Smooth muscle cell (in vitro differentiated cells): Measurements from ENCODE around the gene GYG2. TPM values are rescaled to one million over a fixed set of nuclear protein-coding genes. Genes with fewer than 3 reads are reported as not detected.
"Not testable (repeated sequence)": the region's sequence is repeated elsewhere in the genome, so short reads cannot be mapped to it uniquely, and the experiment has no call there.

Source experiments
- DNase-seq: peaks from one replicate; lab custom pipeline; 2025; ENCODE audit not compliant: unreplicated experiment; lab: John Stamatoyannopoulos, UW
- H2AFZ ChIP-seq: fragments of 200-600 bp; sonication (generic); 2 replicates; pipeline ENCODE4 v1.6.0; 2016; ENCODE audit warnings: antibody characterized with exemption, low read depth, mild to moderate bottlenecking
- H3F3A ChIP-seq: fragments of 200-600 bp; sonication (generic); 2 replicates; pipeline ENCODE4 v1.6.0; 2017; ENCODE audit warnings: antibody characterized with exemption, low read depth
- H3K27ac ChIP-seq: fragments of 200-600 bp; sonication (generic); 2 replicates; pipeline ENCODE4 v1.5.1; 2016; ENCODE audit warnings: low read depth, mild to moderate bottlenecking
- H3K27me3 ChIP-seq: fragments of 200-600 bp; sonication (generic); 2 replicates; pipeline ENCODE4 v1.6.1; 2016; ENCODE audit warnings: low read depth, mild to moderate bottlenecking
- H3K36me3 ChIP-seq: fragments of 200-600 bp; sonication (generic); 2 replicates; pipeline ENCODE4 v1.5.1; 2016; ENCODE audit warnings: low read depth
- H3K4me1 ChIP-seq: fragments of 200-600 bp; sonication (generic); 2 replicates; pipeline ENCODE4 v1.5.1; 2016; ENCODE audit warnings: low read depth
- H3K4me2 ChIP-seq: fragments of 200-600 bp; sonication (generic); 2 replicates; pipeline ENCODE4 v1.6.0; 2016; ENCODE audit warnings: mild to moderate bottlenecking
- H3K4me3 ChIP-seq: fragments of 200-600 bp; sonication (generic); 2 replicates; pipeline ENCODE4 v1.5.1; 2016; ENCODE audit warnings: mild to moderate bottlenecking
- H3K79me2 ChIP-seq: fragments of 200-600 bp; sonication (generic); 2 replicates; pipeline ENCODE4 v1.6.0; 2016; ENCODE audit warnings: low read depth, mild to moderate bottlenecking
- H3K9ac ChIP-seq: fragments of 200-600 bp; sonication (generic); 2 replicates; pipeline ENCODE4 v1.6.0; 2016; ENCODE audit warnings: low read depth
- H3K9me3 ChIP-seq: fragments of 200-600 bp; sonication (generic); replicated peaks from 2 replicates; pipeline ENCODE4 v1.5.1; 2016; ENCODE audit warnings: low read depth
- H4K20me1 ChIP-seq: fragments of 200-600 bp; sonication (generic); 2 replicates; pipeline ENCODE4 v1.6.0; 2016; ENCODE audit warnings: low read depth
- WGBS: methylation state at CpG from one replicate; pipeline ENCODE4 v1.1.7; 2016; ENCODE audit warnings: low lambda C conversion rate; 5-methylcytosine and 5-hydroxymethylcytosine counted together
- polyA plus RNA-seq: library from polyadenylated mRNA; unstranded; fragments of >200 nt; fragmentation: Nextera tagmentation; extraction: Ambion mirVana; gene quantifications from 2 replicates; pipeline ENCODE4 v1.2.1, GENCODE V29; 2016
- total RNA-seq: library from RNA; depleted of rRNA; stranded (reverse); fragments of >200 nt; gene quantifications from 2 replicates; pipeline ENCODE4 v1.2.3, GENCODE V29; 2014
- TF ChIP-seq, protein P1 (sequence below): fragments of 200-600 bp; sonication (generic); IDR thresholded peaks from 2 replicates; pipeline ENCODE4 v1.5.1; 2017; ENCODE audit warnings: borderline replicate concordance, mild to moderate bottlenecking, antibody characterized with exemption; ENCODE audit not compliant: insufficient read depth, poor library complexity, severe bottlenecking

GYG2 gene
- total and polyA plus RNA-seq, 2 experiments from 2014 or later: 23.1 to 44.1 TPM

GRCh38 chrX:2894885-2895292 is 66.2 kb downstream of the GYG2 start:
- Histone ChIP-seq H3K9ac (no peak overlapping the region), H3K79me2 (no peaks in the 10 kb centered on the region), H2AFZ (no peak overlapping the region), H3K27ac (peak overlapping the region; percentile 42), H3K4me1 (peaks cover 26% of the 10 kb centered on the region), H3K36me3 (no peaks in the 10 kb centered on the region), H3K9me3 (no peaks in the 10 kb centered on the region), H3K4me2 (peak overlapping the region; percentile 70), H3K4me3 (no peak overlapping the region), H3F3A (peaks cover 31% of the 10 kb centered on the region), H4K20me1 (no peaks in the 10 kb centered on the region), H3K27me3 (no peaks in the 10 kb centered on the region)
- 2% methylated on average over 9 of the region's 9 CpGs for WGBS
- peak; percentile 15 for DNase-seq
- TF ChIP-seq, protein P1, sequence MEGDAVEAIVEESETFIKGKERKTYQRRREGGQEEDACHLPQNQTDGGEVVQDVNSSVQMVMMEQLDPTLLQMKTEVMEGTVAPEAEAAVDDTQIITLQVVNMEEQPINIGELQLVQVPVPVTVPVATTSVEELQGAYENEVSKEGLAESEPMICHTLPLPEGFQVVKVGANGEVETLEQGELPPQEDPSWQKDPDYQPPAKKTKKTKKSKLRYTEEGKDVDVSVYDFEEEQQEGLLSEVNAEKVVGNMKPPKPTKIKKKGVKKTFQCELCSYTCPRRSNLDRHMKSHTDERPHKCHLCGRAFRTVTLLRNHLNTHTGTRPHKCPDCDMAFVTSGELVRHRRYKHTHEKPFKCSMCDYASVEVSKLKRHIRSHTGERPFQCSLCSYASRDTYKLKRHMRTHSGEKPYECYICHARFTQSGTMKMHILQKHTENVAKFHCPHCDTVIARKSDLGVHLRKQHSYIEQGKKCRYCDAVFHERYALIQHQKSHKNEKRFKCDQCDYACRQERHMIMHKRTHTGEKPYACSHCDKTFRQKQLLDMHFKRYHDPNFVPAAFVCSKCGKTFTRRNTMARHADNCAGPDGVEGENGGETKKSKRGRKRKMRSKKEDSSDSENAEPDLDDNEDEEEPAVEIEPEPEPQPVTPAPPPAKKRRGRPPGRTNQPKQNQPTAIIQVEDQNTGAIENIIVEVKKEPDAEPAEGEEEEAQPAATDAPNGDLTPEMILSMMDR: no peak

DNA sequence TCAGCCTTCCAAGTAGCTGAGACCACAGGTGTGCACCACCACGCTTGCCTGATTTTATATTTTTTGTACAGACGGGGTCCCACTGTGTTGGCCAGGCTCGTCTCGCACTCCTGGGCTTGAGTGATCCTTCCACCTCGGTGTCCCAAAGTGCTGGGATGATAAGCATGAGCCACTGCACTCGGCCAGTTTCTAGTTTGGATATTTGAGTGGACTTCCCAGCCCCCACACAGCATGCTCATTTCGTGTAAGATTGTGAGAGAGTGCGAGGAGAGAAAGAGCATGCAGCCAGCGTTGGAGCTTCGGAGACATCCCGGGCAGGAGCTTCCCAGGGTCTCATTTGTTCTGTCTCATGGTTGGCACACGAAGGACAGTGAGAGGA is 68.6 kb downstream of the GYG2 start:
- Histone ChIP-seq H3K4me1 (peaks cover 19% of the 10 kb centered on the region), H3K27me3 (no peaks in the 10 kb centered on the region), H2AFZ (no peak overlapping the region), H3K9ac (no peak overlapping the region), H3K36me3 (no peaks in the 10 kb centered on the region), H4K20me1 (no peaks in the 10 kb centered on the region), H3K27ac (peak overlapping the region; percentile 86), H3F3A (peaks cover 31% of the 10 kb centered on the region), H3K4me3 (peak overlapping the region; percentile 17), H3K9me3 (no peaks in the 10 kb centered on the region), H3K79me2 (no peaks in the 10 kb centered on the region), H3K4me2 (peak overlapping the region; percentile 70)
- TF ChIP-seq, protein P1: no peak
- no peak for DNase-seq
- 22% methylated on average over 12 of the region's 12 CpGs for WGBS

DNA sequence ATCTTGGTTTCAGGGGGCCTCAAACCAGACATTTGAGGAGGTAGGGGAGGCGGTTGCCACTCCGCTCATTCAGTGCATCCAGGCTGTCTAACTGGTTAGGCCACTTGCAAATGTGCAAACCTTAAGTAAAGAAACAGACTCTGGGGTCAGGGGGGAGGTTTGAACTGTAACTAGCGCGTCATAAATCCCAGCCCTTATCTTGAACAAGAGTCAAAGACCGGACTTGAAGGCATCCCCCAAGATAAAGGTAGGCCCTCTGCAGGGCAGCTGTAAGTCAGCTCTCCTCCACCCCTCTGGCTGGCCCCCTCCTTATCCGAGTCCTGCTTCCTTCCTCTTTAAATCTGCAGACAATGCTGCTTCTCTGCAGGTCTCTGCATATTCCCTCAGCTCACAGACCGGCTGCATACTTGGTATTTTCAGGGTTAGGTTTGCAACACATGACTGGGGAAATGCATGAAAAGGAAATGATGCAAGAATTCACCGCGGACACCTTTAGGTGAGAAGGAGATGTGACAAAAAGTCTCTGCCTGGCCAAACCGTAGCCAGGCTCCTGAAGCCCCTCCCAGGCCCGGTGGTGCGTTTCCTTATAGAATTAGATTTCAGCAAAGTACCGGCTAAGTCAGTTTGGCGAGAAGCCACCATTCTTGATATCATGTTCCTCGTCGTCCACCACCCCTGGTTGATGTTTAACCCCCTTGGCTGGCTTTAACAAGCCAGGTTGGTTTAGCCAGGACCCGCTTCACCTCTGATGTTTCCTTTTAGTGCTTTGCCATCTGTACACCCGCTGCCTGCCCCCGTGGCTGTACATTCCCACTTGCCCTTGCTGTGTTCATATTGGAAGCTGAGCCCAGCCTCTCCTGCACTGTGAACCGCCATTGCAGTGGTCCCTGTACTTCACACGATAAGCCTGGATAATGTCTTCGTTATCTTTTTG is 69.2 kb downstream of the GYG2 start:
- not testable (repeated sequence) for H2AFZ ChIP-seq, H4K20me1 ChIP-seq, H3K79me2 ChIP-seq, H3K9me3 ChIP-seq, H3K27me3 ChIP-seq, DNase-seq, H3K36me3 ChIP-seq
- Histone ChIP-seq H3K4me2 (peak overlapping the region; percentile 70), H3K9ac (peak overlapping the region; percentile 25), H3K4me1 (peaks cover 19% of the 10 kb centered on the region), H3K4me3 (peak overlapping the region; percentile 17), H3F3A (peaks cover 31% of the 10 kb centered on the region), H3K27ac (peak overlapping the region; percentile 86)
- WGBS: 11% methylated on average over 22 of the region's 22 CpGs

DNA sequence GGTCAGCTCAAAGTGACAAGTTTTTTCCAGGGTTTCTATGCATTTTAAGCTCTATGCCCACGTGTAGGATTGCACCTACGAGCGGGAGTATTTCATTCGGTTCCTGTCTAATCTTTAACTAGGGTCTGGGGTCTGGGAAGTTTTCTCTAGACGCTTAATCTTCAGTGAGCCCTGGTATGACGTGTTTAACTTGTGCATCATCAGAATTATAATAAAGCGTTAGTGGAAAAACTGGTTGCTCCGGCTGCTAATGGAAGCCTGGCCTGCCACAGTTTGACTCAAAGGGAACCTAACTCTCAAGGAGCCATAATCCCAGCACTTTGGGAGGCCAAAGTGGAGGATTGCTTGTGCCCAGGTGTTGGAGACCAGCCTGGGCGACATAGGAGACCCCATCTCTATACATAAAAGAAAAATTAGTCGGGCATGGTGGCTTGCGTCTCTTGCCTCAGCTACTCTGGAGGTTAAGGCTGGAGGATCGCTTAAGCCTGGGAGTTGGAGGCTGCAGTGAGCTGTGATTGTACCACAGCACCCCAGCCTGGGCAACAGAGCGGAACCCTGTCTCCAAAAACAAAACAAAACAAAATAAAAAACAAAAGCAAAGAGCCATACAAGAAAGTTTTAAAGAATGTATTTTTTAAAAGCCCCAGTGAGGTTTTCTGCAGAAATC is 70.2 kb downstream of the GYG2 start:
- Histone ChIP-seq H3F3A (peaks cover 31% of the 10 kb centered on the region), H3K79me2 (no peaks in the 10 kb centered on the region), H3K4me1 (peaks cover 19% of the 10 kb centered on the region), H3K4me3 (peak overlapping the region; percentile 17), H3K27me3 (no peaks in the 10 kb centered on the region), H3K9ac (peak overlapping the region; percentile 25), H4K20me1 (no peaks in the 10 kb centered on the region), H3K36me3 (no peaks in the 10 kb centered on the region), H3K4me2 (peak overlapping the region; percentile 70), H3K27ac (peak overlapping the region; percentile 86), H3K9me3 (no peaks in the 10 kb centered on the region), H2AFZ (no peak overlapping the region)
- TF ChIP-seq, protein P1: no peak
- 40% methylated on average over 13 of the region's 13 CpGs for WGBS
- DNase-seq: no peak
